GM21526 (cell line): Measurements from ENCODE around the gene MTFMT.

Experiments
- ATAC-seq: cut with Tn5 transposase; IDR thresholded peaks from one replicate; pipeline ENCODE4 v1.9.1; 2021; ENCODE audit warnings: moderate library complexity; ENCODE audit not compliant: unreplicated experiment, low FRiP score

Gene MTFMT

DNA sequence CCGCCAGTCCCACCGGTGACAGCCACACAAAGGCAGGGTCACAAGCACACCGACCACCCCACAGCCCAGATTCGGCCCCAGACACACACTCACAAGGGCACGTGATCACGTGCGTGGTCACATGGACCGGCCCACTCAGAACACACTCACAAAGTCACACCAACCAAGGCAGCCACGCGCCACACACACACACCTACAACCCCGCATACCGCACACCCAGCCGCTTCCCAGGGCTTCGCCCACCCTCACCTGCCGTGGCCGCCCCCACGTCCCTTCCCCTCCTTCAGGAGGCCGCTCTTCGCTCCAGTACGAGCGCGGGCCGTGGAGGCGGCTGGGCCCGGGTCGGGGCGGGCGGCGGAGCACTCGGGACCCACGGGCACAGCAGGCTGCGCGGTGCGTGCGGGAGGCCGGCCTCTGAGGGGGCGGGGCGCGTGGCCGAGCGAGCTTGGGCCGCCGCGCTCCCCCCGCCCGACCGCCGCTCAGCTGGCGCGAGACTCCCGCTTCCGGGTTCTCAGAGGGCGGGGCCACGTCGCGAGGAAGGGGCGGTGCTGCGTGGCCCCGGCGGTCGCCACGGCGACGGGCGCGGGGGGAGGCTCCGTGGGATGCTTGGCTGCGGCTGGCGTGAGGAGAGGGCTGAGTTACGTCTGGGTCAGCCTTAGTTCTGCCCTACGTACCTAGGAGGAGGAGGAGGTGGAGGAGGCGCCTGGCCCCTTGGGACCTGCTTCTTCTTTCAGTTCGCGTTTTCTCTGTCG is 39.8 kb downstream of the MTFMT start, which contains the start of gene SPG21:
SPG21 (minus strand) TSS at position 499 of the 752 bp plus-strand sequence. CDS start 6,345 bp downstream, outside the sequence.
- ATAC-seq: peak; percentile 89

GRCh38 chr15:64987136-64987535 is 42.3 kb downstream of the MTFMT start:
- ATAC-seq: no peak

DNA sequence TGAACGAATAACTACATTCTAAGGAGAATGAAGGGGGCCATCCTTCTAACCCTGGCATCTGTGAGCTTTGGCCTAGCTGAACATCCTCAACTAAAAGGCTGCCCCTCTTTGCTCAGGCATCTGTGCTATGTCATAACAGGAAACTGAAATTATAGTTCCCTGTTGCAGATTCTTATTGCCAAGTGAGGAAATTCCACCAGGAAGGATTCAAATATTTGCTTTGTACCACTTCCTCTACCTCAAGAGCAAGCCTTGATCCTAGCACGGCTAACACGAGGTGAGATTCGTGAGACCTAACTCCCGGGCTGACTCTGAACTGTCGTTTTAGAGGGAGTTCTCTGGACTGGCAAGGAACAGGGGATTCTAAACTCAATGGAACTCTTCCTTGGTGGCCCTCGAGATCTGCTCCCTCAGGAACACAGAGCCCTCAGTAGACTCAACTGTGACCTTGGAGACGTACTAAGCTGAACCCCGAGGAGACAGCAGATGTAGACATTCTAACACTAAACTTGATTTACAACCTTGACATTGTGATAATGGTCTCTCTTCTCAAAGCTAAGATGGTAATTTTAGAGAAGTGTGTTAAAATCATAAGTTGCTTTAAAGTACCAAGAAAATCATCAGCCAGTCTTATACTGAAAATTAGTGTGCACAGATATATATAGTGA is 43.9 kb downstream of the MTFMT start:
- ATAC-seq: no peak

- ATAC-seq: no peak
Measured at GRCh38 chr15:64982472-64982871, 47.0 kb downstream of the MTFMT start.

DNA sequence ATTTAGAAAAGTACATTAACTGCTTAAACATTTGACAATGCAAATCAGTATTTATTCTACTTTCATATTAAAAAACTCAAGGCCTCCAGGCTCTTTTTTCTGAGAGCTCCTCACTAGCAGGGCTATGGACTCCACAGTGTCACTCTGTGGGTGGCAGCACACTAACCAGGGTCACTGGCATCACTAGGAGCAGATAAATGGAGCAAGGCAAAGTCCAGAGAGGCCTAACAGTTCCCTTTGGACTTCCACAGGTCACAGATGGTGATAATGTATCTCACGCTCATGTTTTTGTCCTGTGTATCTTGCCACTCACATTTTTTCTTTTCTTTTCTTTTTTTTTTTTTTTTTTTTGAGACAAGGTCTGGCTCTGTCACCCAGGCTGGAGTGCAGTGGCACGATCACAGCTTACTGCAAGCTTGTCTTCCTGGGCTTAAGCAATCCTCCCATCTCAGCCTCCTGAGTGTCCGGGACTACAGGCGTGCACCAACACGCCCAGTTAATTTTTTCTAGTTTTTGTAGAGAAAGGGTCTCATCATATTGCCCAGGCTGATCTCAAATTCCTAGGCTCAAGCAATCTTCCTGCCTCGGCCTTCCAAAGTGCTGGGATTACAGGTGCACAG is 47.5 kb downstream of the MTFMT start:
- ATAC-seq: no peak

- ATAC-seq: no peak
Measured at GRCh38 chr15:64979252-64979710, 50.2 kb downstream of the MTFMT start.

GRCh38 chr15:64975390-64975789 is 54.0 kb downstream of the MTFMT start:
- no peak for ATAC-seq

GRCh38 chr15:64970698-64971097 is 58.7 kb downstream of the MTFMT start:
- no peak for ATAC-seq

- no peak for ATAC-seq
Measured at GRCh38 chr15:64969401-64969800, 60.0 kb downstream of the MTFMT start.

DNA sequence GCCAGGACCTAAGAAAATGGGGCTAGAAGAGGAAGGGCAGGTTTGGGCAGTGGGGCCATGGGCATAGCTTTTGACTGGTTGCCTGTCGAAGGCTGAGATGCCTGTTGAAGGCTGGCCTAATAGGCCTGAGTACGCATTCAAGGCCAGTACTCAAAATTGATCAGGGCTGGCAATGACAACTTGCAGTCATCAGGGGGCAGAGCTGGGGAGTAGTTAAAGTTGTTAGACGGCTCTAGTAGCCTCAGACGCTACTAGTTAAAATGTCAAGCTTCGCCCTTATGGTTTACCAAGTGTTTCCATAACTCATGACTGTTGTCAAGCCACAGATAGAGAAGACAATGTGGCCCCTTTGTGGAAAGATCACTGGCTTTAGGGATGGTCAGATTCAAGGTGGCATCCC is 68.4 kb downstream of the MTFMT start:
- no peak for ATAC-seq

DNA sequence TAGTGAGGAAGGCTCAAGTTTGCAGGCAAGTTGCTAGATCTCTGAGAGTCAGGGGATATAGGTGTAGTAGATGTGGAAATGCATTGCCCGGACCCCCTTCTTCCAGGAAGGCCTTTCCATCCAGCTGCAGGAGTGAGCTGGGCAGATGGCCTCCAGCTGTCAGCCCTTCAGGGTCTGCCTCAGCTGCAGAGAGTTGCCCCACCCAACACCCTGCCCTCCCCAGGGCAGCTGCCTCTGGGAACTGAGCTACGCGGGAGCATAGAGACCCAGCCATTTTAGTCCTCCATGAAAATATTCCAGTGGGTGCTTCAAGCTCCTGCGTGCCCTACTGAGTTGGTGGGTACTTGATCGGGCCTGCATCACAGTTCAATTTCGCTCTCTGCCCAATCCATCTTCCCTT is 69.3 kb downstream of the MTFMT start:
- ATAC-seq: no peak

- ATAC-seq: no peak
Measured at GRCh38 chr15:64959128-64959527, 70.3 kb downstream of the MTFMT start.

DNA sequence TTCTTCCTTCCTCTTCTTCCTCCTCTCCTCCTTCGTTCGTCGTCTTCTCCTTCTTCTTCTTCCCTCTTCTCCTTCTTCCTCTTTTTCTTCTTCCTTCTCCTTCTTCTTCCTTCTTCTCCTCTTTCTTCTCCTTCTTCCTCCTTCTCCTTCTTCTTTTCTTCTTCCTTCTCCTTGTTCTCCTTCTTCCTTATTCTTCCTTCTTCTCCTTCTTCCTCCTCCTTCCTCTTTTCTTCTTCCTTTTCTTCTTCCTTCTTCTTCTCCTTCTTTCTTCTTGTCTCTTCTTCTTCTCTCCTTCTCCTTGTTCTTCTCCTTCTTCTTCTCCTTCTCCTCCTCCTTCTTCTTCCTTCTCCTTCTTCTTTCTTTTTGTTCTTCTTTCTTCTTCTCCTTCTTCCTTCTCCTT is 75.0 kb downstream of the MTFMT start:
- ATAC-seq: no peak

GRCh38 chr15:64951777-64952418 is 77.5 kb downstream of the MTFMT start:
- no peak for ATAC-seq
